GM23248 (cell line): ENCODE data around the gene FXYD6.

Experiments
- EZH2 ChIP-seq: fragments of 200-600 bp; sonication (generic); IDR thresholded peaks from 2 replicates; pipeline ENCODE4 v1.6.1; 2018; ENCODE audit warnings: antibody characterized with exemption, mild to moderate bottlenecking; ENCODE audit not compliant: insufficient read depth, poor library complexity, severe bottlenecking
- EZH2phosphoT487 ChIP-seq: fragments of 200-600 bp; sonication (generic); IDR thresholded peaks from 2 replicates; pipeline ENCODE4 v1.6.1; 2018; ENCODE audit warnings: antibody characterized with exemption, moderate library complexity, mild to moderate bottlenecking, low read depth; ENCODE audit not compliant: insufficient read depth

DNA sequence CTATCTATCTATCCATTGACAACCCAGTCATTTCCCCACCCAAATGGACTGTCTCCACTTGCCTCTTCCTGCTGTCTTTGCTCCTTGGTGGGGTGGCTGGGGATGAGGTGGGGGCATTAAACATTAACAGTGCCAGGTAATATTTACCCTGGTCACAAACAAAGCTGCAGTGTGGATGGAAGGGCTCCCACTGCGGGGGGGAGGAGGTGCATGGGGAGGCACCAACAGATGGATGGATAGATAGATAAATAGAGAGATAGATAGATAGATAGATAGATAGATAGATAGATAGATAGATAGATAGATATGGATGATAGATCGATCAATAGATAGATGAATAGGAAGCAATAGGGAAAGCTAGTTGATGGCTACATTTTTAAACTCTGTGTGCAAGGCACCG is 49.6 kb downstream of the FXYD6 start:
- TF ChIP-seq EZH2phosphoT487 (no peak), EZH2 (no peak)
